C4-2B (cell line): ENCODE results near the gene PPARG.
"Not testable (repeated sequence)": the region's sequence is repeated elsewhere in the genome, so short reads cannot be mapped to it uniquely, and the experiment has no call there.

Experiments
- H3K27ac ChIP-seq: fragments of 450-650 bp; 2 replicates; pipeline ENCODE4 v1.5.1; 2017
- CTCF ChIP-seq: fragments of 450-650 bp; conservative IDR thresholded peaks from 2 replicates; pipeline ENCODE4 v1.5.1; 2017; ENCODE audit warnings: mild to moderate bottlenecking
- ZFX ChIP-seq: fragments of 450-650 bp; IDR thresholded peaks from 2 replicates; pipeline ENCODE4 v1.6.1; 2017

PPARG gene

GRCh38 chr3:12381199-12381598 is 92.3 kb downstream of the PPARG start:
- H3K27ac ChIP-seq, result no peak overlapping the region
- no peak for TF ChIP-seq CTCF
- TF ChIP-seq ZFX, result no peak

GRCh38 chr3:12383218-12383617 is 94.3 kb downstream of the PPARG start:
- TF ChIP-seq CTCF, result no peak
- no peak for TF ChIP-seq ZFX

GRCh38 chr3:12384451-12385233 is 95.8 kb downstream of the PPARG start:
- TF ChIP-seq CTCF (no peak), ZFX (no peak)
- H3K27ac ChIP-seq, result no peak overlapping the region

More at GRCh38 chr3:12383218-12383617, 94.3 kb downstream of the PPARG start:
- no peak overlapping the region for H3K27ac ChIP-seq

GRCh38 chr3:12386514-12387291 is 97.8 kb downstream of the PPARG start:
- H3K27ac ChIP-seq, result not testable (repeated sequence)

- H3K27ac ChIP-seq, result no peak overlapping the region
- no peak for TF ChIP-seq ZFX
- TF ChIP-seq CTCF, result no peak
These were observed 99.3 kb downstream of the PPARG start for GRCh38 chr3:12388185-12388584.

GRCh38 chr3:12392101-12392878 is 103.4 kb downstream of the PPARG start:
- TF ChIP-seq CTCF, result no peak
- no peak for TF ChIP-seq ZFX
- no peak overlapping the region for H3K27ac ChIP-seq

GRCh38 chr3:12393894-12394293 is 105.0 kb downstream of the PPARG start:
- TF ChIP-seq ZFX (no peak), CTCF (no peak)
- H3K27ac ChIP-seq, result no peak overlapping the region
